HG02885 (cell line): Measurements from ENCODE around the gene ANO3.

Experiments used
- ATAC-seq: cut with Tn5 transposase; IDR thresholded peaks from one replicate; pipeline ENCODE4 v1.9.1; 2021; ENCODE audit warnings: mild to moderate bottlenecking; ENCODE audit not compliant: unreplicated experiment, poor library complexity

Gene ANO3

GRCh38 chr11:26478710-26479109 lies 146.8 kb downstream of the ANO3 start:
- no peak for ATAC-seq

- ATAC-seq: no peak
Measured at GRCh38 chr11:26480041-26480440, 148.1 kb downstream of the ANO3 start.

DNA sequence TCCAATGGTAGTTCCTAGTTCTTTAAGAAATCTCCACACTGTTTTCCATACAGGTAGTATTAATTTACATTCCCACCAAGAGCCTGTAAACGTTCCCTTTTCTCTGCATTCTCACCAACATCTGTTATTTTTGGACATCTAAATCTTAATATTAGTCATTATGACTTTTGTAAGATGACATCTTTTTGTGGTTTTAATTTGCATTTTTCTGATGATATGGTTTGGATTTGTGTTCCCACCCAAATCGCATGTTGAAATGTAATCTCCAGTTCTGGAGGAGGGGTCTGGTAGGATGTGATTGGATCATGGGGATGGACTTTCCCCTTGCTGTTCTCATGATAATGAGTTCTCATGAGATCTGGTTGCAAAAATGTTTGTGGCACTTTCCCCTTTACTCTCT lies 151.2 kb downstream of the ANO3 start:
- no peak for ATAC-seq

GRCh38 chr11:26490546-26490945 lies 158.6 kb downstream of the ANO3 start:
- ATAC-seq: no peak

- no peak for ATAC-seq
Measured at GRCh38 chr11:26493616-26494015, 161.7 kb downstream of the ANO3 start.

DNA sequence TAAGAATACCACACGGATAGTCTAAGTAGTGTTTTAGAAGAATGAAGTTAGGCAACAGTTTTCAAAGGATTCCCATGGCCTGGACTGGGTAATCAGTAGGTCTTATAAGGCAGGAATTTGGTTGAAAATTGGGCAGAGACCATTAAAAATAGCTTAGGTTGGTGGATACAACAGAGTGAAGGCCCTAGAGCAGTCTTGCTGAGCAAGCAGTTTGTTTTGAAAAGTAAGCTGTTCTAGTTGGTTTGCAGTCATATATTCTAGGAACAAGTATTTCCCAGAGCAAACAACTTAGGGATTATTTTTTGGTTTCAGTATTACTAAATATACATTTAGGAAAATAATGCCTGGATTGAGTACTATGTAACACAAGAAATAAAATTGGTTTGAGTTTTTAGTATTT lies 175.3 kb downstream of the ANO3 start:
- ATAC-seq: no peak

DNA sequence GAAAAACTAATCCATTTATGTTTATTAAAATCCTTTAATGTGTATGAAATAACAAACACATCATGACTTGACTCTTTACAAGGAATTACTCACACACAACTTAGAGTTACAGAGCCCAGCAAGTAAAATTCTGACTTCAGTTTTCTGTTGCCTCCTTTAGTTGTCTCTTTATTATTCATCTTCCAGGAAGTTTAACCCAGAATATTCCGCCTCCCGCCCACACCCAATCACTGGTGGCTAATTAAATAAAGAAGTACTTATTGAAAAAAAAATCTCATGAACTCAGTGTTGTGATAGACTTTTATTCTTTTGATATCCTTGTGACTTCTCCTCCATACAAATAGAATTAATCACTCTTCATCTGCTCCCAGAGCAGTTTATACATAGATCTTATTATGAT lies 178.2 kb downstream of the ANO3 start:
- no peak for ATAC-seq

DNA sequence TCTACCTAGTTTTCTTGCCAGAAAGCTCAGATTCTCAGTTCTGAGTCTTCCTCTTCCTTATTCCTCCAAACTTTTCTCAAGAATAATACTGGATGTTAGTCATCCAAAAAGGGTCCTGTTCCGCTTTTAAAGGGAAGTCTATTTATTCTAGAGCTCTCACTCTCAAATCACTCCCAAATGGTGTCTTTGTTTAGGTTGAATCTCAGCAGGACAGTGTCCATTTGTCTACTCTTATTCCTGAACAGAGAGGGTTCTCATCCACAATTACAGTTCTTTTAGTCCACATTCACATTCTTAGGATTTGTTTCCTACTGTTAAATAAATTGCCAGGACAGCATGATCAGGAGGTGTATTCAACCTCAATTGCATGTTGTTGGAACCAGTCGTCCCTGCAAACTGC lies 178.8 kb downstream of the ANO3 start:
- ATAC-seq: no peak

- ATAC-seq: no peak
Measured at GRCh38 chr11:26512196-26512595, 180.3 kb downstream of the ANO3 start.

DNA sequence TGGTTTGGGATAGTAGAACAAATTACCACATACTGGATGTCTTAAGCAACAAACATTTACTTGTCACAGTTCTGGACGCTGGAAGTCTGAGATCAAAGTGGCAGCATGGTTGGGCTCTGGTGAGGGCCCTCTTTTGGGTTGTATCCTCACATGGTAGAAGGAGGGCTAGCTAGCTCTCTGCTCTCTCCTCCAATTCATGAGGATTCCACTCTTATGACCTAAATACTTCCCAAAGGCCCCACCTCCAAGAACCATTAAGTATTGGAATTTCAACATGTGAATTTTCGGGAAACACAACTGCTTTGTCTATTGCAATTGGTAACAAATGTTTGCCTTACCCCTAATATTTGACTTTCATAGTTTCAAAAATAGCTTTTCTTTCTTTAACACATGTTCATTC lies 187.5 kb downstream of the ANO3 start:
- no peak for ATAC-seq

DNA sequence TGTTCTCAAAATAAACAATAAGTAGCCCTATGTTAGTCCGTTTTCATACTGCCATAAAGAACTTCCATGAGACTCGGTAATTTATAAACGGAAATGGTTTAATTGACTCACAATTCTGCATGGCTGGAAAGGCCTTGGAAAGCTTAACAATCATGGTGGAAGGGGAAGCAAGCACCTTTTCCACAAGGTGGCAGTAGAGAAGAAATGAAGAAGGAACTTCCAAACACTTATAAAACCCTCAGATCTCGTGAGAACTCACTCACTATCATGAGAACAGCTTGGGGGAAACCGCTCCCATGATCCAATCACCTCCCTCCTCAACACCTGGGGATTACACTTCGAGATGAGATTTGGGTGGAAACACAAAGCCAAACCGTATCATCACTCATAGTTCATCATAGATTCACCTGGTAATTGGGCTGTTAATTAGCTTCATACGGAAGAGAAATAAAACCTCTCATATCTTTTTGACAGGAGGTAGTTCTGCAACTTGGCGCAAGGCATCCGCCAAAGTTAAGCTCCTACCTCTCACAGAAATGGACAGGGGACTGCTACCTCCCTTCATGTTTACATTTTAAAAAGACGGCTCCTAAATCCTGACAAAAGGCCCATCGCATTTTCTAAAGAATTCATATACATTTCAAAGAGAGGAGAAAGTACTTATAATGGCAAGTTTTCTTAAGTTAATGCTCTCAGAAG lies 191.1 kb downstream of the ANO3 start:
- ATAC-seq: peak; percentile 65

DNA sequence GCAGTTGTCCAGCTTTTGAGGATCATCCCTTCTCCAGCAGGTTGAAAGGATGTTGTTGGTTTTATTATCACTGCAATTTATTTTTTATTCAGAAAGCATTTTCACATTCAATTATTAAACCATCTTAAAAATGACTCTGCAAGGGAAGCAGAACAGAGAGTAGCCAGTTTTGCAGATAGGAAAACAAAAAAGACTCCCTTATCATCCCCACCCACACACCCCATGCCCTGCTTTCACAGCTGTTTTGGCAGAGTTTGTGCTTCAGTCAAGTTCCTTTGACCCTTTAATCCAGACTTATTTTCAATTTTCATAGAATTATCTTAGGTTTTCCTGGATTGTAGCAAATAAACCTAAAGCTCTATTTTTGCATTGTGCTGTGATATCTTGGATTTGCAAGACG lies 195.8 kb downstream of the ANO3 start:
- no peak for ATAC-seq

- no peak for ATAC-seq
Measured at GRCh38 chr11:26537341-26537740, 205.4 kb downstream of the ANO3 start.

GRCh38 chr11:26539517-26539916 lies 207.6 kb downstream of the ANO3 start:
- ATAC-seq: no peak

- ATAC-seq: no peak
Measured at GRCh38 chr11:26541870-26542269, 209.9 kb downstream of the ANO3 start.

GRCh38 chr11:26549176-26549575 lies 217.2 kb downstream of the ANO3 start:
- ATAC-seq: no peak

DNA sequence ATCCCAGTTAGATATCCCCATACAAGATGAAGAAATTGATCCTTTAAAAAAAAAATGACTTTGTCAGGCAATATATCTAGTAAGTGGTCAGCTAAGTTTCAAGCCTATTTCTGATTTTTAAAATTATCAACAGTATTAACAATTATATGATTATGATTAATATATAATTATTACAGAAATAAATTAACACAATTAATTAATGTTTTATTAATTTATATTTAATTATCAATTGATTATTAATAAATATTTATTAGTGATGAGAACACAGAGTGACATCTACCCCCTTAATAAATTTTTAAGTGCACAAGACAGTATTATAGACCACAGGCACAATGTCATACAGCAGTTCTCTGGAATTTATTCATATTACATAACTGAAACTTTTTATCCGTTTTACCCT lies 218.1 kb downstream of the ANO3 start:
- no peak for ATAC-seq

GRCh38 chr11:26551186-26551801 lies 219.4 kb downstream of the ANO3 start:
- no peak for ATAC-seq

GRCh38 chr11:26553182-26553581 lies 221.3 kb downstream of the ANO3 start:
- no peak for ATAC-seq

GRCh38 chr11:26554455-26554854 lies 222.5 kb downstream of the ANO3 start:
- no peak for ATAC-seq

GRCh38 chr11:26556582-26556981 lies 224.7 kb downstream of the ANO3 start:
- no peak for ATAC-seq

DNA sequence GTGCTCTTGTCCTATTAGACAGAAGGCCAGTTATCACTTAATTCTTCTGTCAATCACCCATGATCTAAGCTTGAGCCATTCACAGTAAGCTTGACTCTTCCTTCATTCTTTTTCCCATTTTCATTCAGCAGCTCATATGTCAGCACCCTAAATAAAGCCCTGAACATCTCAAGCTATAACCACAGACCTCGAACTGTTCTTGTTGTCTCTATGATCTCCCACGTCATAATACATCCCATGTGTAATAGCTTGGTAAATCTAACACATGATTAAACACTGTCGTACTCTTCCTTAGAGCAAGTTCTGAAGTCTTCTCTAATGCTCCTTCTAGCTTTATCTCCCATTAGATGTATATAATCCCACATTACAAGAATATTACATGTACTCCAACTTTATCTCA lies 225.7 kb downstream of the ANO3 start:
- ATAC-seq: no peak
